Measurements from ENCODE around the gene ECHS1. TPM values are rescaled to one million over a fixed set of nuclear protein-coding genes. Genes with fewer than 3 reads are reported as not detected.

The ECHS1 gene
- total and polyA plus RNA-seq, 2 donors (not counting 1 experiment from before 2014, with no cell fraction given) = 19.3 to 29.5 TPM

DNA sequence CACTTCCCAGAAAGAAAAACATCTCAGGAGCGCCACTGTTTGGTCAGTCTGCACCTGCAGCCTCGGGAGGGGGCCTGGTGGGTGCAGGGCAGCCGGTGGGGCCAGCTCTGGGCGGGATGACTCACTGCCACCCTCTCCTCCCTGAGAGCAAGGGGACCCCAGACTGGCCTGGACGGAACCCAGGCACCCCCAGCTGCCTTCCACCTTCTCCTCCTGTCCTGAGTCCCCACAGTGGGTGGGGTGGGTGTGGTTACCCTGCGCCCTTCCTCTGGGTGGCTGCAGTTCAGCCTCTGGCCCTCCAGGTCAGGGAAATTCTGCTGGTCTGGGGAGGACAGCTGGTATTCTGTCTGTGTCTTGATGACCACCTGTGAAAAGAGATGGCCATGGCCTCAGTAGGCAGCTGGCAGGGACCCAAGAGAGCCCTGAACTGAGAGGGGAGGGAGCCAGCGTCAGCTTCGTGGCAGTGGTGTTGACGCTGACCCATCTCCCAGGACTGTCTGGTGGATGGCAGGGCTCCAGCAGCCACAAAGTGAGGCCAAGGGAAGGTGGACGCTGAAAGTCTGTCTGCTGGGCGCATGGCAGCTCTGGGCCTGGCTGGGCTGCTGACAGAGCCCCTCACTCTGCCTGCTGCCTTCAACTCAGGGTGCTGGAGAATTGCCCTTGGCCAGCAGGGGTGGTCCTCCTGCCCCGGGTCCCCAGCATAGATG, 45.4 kb downstream of the ECHS1 start:
- POLR2A ChIA-PET = interaction anchor here (2.2 kb wide), 1 partner anchor 13 kb away, joined by 26 read pairs; no protein-coding TSS in a partner anchor
- WGBS (ENCODE audit: insufficient coverage) = 54% methylated on average over 10 of the region's 12 CpGs

More for the DNA sequence above, 45.4 kb downstream of the ECHS1 start:
- H3K36me3 ChIP-seq (replicated peaks in 1 of 2; ENCODE audit: control extremely low read depth in 1 of 2, control insufficient read depth in 1 of 2, extremely low read depth in 1 of 2, insufficient read depth in 2 of 2, low read length in 1 of 2) = no peaks in the 10 kb centered on the region
- no peak overlapping the region for H3K9ac ChIP-seq (ENCODE audit: low read length)
- H2AFZ ChIP-seq (ENCODE audit: insufficient read depth, low read depth, low read length, poor library complexity, severe bottlenecking) = no peak overlapping the region
- peaks cover 14% of the 10 kb centered on the region for H3K4me1 Mint-ChIP-seq
- H3K9me3 Mint-ChIP-seq (ENCODE audit: insufficient read depth) = no peaks in the 10 kb centered on the region
- no peak overlapping the region for H3K4me2 ChIP-seq (replicated peaks; ENCODE audit: low read depth, low read length, poor library complexity, severe bottlenecking)
- no peaks in the 10 kb centered on the region for H3K79me2 ChIP-seq (ENCODE audit: control insufficient read depth, insufficient read depth, low read length)
- H3K4me1 ChIP-seq (ENCODE audit: control insufficient read depth in 2 of 2, insufficient read depth in 2 of 2, low read length in 2 of 2) = peaks cover 26 to 42% of the 10 kb centered on the region in 2 donors
- H3K9me3 ChIP-seq (ENCODE audit: control extremely low read depth in 1 of 3, control insufficient read depth in 2 of 3, insufficient read depth in 1 of 3, low read length in 2 of 3) = peaks cover 0 to 17% (median 0%) of the 10 kb centered on the region in 3 donors
- no peak overlapping the region for H3K4me3 Mint-ChIP-seq
- no peak overlapping the region for H3K4me3 ChIP-seq (ENCODE audit: control extremely low read depth in 1 of 5, extremely low read depth in 1 of 5, insufficient read depth in 1 of 5, low read depth in 2 of 5, low read length in 4 of 5)
- no peak for ATAC-seq (ENCODE audit: low read depth)
- H3K27me3 Mint-ChIP-seq = peaks cover 44% of the 10 kb centered on the region
- H4K20me1 ChIP-seq (ENCODE audit: control insufficient read depth, insufficient read depth, low read length, poor library complexity, severe bottlenecking) = no peaks in the 10 kb centered on the region
- H3K27me3 ChIP-seq (replicated peaks in 1 of 4; ENCODE audit: control extremely low read depth in 1 of 4, control insufficient read depth in 3 of 4, insufficient read depth in 4 of 4, low read length in 3 of 4) = peaks cover 0 to 55% (median 40%) of the 10 kb centered on the region in 4 experiments
- CTCF ChIA-PET = interaction anchor here (0.6 to 3.5 kb wide), 11 partner anchors 10 to 280 kb away, joined by 3 to 32 read pairs (median 5); partner anchors contain the start of gene FUOM
- no peak overlapping the region for H3K27ac ChIP-seq (ENCODE audit: low read length in 2 of 2)
- TF ChIP-seq, protein P1, sequence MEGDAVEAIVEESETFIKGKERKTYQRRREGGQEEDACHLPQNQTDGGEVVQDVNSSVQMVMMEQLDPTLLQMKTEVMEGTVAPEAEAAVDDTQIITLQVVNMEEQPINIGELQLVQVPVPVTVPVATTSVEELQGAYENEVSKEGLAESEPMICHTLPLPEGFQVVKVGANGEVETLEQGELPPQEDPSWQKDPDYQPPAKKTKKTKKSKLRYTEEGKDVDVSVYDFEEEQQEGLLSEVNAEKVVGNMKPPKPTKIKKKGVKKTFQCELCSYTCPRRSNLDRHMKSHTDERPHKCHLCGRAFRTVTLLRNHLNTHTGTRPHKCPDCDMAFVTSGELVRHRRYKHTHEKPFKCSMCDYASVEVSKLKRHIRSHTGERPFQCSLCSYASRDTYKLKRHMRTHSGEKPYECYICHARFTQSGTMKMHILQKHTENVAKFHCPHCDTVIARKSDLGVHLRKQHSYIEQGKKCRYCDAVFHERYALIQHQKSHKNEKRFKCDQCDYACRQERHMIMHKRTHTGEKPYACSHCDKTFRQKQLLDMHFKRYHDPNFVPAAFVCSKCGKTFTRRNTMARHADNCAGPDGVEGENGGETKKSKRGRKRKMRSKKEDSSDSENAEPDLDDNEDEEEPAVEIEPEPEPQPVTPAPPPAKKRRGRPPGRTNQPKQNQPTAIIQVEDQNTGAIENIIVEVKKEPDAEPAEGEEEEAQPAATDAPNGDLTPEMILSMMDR (IDR thresholded peaks at IDR 0.05) = no peak
- TF ChIP-seq EZH2 (IDR thresholded peaks at IDR 0.05; ENCODE audit: borderline replicate concordance, insufficient read depth, low read depth, low read length, poor library complexity, severe bottlenecking) = no peak
- intact Hi-C loops (cut with micrococcal nuclease) = loop anchor here (1.0 kb wide), 1 partner anchor 14 kb away; no protein-coding TSS in a partner anchor
- H3K27ac Mint-ChIP-seq = no peak overlapping the region
- no peak for DNase-seq

Measured in B cell (primary cell).